ENCODE measurements around the gene TNS1. TPM values are rescaled to one million over a fixed set of nuclear protein-coding genes. Genes with fewer than 3 reads are reported as not detected.
A peak's percentile ranks its signal among the peaks of the same experiment; 100 is the strongest.

TNS1 gene
- total RNA-seq, 1 donor from 2014 or later: 196 TPM

DNA sequence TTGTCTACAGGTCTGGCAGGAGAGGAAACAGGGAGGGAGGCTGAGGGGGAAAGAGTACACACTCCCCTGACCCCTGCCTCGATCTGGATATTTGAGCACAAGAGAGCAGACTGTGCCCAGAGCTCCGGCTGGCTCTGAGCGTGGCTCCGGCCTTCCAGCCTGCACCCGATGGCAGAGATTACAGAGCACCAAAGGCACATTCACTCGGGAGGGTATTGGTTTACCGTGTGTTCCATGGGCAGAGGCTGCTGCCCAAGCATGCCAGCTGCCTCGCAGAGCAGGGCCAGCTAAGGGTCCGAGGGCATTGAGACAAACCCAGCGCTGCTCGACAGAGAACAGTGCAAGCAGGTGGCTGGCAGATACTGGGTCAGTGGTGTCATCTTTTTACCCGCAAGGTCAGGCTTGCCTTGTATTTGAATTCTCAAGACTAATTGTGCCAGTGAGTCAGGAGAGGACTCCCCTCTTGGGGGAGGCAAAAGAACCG is 132.2 kb downstream of the TNS1 start:
- peak; percentile 69 for DNase-seq

DNA sequence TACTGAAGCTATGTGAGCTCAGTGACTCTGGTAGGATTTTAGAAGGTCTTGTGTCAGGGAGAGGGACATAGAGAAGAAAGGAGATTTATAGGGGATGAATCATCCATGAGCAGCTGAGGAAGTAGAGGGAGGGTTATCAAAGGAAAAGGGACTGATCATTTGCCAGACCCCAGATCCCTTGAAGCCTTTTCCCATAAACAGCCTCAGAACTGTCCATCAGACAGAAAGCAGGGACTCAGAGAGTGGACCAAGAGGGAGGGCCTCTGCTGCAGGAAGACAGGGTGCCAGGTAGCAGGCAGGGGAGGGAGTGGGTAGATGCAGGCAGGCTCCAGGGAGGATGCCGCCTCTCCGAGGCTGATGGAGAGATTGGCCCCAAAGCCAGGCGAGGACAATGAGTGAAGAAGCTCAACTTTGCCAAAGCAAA is 133.9 kb downstream of the TNS1 start:
- DNase-seq: peak; percentile 48

DNA sequence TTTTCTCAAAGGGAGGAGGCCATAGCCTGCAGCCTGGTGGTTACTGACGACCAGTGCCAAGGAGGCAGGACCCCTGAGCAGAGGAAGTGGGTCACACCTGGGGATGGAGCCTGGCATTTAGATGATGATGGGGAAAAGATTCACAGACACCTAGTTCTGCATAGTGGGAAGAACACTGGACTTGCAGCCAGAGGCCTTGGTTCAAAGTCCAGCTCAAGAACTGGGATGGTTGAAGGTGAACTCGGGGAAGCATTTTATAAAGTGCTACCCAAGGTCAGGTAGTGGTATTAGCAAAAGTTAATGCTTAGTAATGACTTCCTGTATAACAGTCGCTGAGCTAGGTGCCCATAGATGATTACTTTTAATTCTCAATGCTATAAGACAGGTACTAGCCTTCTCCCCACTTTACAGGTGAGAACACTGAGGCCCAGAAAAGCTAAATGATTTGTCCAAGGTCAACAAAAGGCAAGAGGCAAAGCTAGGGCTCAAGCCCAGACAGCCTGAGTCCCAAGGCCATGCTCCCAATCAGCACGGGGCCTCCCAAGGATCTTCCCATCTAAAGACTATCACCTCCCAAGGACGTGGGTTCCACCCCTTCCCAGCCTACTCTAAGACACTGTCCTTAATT is 134.4 kb downstream of the TNS1 start:
- DNase-seq: no peak

DNA sequence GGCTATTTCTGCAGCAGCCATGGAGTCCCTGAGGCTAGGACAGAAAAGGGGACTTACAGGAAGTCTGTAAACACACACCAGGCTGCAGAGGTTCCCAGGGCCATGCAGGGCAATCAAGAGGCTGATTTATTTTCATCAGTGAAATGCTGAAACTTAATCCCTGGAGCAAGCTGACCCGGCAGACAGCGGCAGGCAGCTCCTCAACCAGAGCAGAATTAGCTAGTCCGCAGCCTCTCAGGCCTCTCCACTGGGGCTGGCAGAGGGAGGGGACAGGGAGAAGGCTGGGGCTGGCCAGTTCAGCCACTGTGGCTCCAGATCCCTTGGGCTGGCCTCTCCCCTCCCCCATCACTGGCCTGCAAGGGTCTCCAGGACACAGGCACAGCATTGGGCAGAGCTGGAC is 136.3 kb downstream of the TNS1 start:
- peak; percentile 63 for DNase-seq

DNA sequence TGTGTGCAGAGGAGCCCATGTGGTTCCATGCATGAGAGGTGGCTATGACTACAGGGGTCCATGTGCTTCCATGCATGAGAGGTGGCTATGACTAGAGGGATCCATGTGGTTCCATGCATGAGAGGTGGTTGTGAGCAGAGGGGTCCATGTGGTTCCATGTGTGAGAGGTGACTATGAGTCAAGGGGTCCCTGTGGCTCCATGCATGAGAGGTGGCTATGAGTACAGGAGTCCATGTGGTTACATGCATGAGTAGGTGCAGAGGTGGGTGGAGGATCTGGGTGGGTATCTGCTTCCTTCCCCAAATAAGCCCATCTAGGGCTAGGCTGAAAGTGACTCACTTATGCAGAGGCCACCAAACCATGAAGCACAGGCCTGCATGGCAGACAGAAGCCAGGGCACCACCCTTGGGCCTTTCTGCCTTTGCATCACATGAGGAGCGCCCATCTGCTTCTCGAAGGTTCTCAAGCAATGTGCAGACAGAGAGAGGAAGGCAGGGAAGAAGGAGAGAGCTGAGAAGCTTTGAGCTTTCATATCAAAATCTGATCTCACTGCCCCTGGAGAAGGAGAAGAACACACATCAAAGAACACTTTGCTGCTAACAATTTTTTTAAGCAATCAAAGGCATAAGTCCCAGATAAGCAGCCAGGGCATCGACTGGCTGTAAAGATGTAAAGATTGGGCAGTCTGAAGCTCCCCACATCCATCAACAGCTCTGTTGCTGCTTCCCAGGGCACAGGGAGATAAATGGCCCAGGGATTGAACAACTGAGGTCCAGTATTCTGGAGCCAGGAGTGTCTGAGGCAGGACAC is 137.6 kb downstream of the TNS1 start:
- DNase-seq: no peak

DNA sequence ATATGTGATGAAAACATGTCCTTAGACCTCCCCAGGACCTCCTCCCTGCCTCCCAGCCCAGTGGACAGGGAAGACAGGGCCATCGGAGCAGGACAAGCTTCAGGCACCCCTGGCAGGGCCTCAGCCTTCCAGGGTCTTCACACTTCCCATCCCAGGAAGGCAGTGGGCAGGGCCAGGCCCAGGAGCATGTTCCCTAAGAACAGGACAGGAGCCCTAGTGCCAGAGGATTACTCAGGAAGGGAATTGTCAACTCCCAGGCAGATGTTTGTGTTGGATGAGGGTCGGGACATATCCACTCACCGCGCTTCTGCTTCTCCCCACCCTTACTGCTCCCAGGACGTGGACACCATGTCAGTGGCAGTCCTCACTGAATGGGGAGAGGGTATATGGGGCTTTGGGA is 138.9 kb downstream of the TNS1 start:
- peak; percentile 59 for DNase-seq

DNA sequence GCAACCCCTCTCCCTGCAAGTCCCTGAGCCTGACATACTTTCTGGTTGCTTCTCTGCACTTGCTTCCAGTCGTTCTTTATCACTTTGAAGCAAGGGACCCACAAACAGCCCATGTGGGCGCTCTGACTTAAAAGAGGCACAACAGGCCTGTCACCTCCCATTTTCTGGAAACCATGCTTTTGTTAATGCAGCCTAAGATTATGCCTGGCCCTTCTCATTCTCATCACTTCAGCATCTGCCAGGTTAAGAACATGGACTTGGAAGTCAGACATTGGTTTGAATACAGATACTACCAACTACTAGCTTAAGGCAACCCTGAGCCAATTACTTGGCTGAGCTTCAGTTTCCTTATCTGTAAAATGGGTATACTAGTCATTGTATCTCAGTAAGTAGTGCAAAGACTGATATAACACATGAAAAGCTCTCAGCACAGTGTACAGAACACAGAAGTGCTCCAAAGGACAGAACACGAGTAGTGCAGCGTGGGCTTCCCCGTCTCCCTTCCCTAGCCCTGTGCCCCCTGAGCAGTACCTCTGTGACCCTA is 141.4 kb downstream of the TNS1 start:
- DNase-seq: no peak

DNA sequence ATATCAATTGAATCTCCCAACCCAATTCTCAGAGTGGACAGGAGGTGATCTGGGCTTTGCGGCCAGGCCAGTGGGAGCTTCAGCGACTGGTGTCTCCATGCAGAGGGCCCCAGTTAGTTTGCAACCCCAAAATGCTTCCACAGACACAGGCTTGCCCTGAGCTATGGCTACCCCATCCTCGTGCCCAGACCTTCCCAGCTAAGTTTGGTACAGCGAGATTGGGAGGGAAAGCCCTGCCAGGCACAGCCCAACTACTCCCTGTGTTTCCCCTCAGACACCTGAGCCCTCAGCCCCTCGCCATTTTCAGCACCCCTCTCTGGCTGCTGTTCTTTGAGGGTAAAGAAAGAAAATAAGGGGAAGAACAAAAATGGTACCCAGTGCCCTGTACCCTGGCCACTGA is 142.9 kb downstream of the TNS1 start:
- DNase-seq: no peak

DNA sequence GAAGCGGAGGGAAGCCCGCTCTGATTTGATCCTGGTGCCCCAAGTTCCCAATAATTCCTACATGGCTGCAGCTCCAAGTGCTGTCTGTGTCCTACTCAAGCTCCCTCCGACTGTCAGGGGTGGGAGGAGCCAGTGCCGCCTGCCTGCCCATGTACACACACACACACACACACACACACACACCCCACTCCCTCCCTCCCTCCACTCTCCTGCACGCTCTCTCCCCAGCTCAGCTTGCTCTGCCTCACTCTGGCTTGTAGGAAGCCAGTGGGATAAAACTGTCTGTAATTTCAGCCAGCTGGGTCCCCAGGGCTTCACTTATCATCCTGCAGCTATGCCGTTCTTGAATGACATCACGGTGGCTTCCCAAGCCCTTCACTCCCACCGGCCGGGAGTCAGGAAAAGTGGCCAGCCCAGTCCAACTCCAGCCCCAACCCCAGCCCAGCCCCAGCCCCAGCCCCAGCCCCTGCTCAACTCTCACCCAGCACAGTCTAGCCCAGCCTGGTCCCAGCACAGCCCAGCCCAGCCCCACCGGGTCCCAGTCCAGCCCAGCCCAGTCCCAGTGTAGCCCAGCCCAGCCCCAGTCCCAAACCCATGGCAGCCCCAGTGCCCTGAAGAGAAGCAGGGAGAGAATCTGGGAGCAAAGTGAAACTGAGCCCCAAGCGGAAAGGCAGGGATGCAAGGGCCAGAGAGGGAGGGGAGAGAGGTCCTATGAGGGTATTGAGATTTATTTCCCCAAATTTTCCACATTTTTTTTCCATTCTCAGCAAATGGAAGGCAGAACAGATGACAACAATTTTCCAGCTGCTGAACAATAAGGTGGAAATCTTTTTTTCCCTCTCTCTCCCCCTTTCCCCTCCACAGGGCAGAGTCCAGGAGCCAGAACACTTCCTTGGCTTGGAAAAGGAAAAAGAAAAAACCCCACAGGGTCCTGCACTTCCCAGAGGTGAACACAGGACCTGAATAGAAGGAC is 144.0 kb downstream of the TNS1 start:
- DNase-seq: peak; percentile 97

DNA sequence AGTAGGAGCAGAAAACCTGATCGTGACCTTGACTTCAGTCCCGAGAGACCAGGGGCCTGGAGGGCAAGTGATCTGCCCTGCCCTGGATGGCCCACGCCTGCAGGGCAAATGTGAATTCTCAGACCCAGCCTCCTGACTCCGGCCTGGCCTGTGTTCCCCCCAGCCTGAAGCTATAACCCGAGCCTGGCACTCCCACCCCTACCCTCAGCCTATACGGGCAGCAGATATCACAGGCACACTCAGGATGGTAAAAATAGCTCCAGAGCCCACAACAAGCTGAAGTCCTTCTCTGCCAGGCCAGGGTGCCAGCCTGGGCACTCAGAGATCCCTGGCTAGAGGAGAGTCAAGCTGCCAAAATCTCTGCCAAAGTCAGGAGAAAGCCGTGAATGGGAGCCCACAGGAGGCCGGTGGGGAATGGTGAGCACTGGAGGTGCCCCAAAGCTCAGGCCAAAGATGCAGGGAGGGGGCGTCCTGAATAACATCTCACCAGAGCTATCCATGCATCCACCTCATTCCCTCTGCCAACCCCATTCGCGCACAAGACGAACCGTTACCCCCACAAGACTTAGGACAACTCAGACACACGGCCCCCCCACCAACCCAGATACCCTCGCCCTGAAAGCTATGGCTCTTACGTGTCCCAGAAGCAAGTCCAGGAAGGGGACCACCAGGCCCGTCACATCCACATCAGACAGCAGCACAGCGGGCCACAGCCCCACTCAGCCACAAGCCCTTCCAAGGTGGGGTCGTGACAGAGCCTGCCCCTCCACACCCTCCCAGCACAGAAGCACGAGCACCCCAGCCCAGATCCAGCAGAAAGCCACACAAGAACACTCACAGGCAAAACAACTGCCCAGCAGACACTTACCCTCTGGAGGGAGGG is 144.9 kb downstream of the TNS1 start:
- DNase-seq: peak; percentile 67

DNA sequence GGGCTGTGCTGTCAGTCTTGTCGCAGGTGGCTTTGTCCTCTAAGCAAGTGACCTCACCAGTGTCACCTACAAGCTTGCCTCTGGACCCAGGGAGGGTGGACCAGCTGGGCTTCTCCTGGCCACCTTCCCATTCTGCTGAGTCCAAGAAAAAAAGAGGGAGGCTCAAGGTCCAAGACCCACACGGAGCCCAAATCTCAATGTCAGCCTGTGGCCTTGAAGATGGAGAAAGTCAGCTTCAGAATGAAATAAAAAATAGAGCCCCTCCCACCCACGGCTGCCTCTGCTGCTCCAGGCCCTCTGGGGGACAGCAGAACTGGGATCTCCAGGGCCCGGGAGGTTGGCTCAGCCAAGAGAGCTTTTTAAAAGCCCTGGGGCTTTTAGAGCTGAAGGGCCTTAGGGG is 145.9 kb downstream of the TNS1 start:
- DNase-seq: no peak

DNA sequence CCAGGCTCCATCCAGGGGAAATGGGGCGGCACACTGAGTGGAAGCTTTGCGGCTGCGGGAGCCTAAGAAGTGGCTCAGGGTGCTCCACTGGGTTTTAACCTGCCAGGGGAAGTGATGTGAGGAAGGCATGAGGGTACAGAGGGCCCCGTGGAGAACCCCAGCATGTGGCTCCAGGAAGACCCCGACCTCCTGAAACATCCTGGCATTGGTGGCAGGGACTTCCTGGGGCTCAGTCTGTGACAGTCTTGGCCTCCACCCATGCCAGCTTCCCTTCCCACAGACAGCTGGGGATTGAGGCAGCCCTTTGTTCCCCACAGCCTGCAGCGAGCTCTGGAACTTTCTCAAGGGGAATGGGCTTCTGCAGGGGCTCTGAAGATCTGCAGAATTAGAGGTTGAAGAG is 146.6 kb downstream of the TNS1 start:
- DNase-seq: no peak

DNA sequence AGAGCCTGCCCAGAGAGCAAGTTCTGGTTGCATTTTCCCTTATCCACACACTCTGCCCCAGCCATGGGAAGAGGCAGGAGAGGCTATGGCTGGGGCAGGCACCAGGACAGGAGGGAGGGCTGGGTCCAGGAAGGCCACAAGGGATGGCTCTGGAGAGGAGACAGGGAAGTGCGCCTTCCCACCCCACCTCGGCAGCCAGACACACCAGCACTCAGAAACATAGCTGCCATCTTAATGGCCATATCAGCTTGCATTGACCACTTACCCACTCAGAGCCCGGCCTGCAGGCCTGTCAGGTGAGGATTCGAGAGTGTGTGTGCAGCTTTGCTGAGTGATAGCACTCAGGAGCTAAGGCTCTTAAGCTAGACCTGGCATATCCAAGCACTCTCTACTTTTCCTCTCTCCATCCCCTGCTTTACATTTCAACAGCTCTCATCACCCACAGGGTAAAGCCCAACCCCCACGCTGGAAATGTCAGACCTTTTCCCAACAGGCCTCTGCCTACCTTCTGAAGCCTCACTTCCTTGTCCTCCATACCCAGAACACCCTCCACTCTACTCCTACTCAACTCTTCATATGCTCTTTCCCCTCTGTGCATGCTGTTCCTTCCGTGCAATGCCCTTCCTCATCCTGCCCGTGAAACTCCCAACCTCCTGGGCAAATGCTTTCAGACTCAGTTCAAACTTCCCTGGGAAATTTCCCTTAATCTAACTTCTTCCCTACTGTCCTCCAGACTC is 147.9 kb downstream of the TNS1 start:
- DNase-seq: no peak

DNA sequence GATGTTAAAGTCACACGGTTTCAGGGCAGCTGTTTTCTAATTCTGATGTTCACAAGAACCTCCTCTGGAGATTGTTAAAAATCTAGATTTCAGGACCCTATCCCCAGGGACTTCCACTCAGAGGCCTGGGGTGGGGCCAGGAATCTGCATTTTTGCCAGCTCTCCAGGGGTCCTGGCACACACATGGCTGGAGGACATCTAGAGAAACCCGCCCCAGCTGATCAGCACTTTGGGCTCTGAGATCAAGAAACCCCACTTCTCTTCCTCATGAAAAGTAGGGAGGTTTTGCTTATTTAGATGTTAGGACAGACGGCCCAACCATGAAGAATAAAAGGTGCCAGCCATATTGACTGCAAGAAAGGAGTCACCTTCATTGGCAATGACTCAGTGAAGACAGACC is 148.8 kb downstream of the TNS1 start:
- DNase-seq: no peak

DNA sequence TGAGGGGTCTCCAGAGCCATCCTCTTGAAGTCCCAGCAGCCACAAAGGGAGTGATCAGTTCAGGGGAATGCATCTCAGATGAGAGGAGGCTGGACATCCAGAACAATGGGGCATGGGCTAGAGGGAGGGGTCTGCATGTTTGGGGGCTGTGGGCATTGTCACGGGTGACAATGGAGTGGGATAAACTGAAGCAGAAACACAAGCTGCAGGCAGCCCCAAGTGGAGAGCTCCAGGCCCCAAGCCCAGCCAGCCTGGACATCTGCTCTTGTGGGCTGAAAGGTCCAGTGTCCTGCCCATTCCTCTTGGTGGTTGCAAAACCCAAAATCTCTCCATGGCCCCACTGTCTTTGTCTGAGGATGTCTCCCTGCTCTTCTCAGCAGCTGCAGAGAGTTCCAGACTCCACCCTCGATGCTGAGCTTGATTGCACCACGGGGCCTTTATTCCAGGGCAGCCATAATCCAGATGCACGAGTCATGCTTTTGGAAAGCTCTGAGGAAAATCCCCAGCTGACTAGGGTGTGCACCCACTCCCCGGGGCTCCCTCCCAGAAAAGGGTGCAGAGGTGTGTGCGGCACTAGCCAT is 149.4 kb downstream of the TNS1 start:
- DNase-seq: peak; percentile 59

DNA sequence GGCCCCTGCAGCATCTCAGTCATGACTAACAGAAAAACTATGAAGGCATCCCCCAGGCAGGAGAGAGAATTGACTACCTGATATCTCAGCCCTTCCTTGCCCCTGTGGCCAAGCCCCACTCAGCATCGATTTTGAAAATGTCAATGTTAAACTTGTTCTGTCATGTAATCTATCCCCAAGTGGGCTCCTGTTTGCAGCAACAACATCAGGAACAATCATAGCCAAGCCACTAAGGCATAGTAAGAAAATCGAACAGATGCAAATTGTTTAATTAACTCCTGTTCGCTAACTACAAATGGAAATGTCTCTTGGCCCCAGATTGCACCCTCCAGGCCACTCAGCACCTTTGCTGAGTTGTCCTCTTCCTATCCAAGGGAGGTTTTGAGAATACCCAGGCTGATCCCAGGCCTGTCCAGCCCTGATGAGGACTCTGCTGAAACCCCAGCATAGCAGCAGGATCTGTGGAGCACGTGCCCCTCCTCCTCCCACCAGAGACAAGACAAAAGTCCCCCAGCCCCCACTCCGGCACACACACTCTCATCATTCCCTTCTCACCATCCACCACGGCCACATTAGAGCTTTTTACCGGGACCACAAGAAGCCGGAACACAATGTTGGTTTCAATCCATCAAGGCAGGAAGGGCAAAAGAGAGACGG is 150.1 kb downstream of the TNS1 start:
- no peak for DNase-seq

DNA sequence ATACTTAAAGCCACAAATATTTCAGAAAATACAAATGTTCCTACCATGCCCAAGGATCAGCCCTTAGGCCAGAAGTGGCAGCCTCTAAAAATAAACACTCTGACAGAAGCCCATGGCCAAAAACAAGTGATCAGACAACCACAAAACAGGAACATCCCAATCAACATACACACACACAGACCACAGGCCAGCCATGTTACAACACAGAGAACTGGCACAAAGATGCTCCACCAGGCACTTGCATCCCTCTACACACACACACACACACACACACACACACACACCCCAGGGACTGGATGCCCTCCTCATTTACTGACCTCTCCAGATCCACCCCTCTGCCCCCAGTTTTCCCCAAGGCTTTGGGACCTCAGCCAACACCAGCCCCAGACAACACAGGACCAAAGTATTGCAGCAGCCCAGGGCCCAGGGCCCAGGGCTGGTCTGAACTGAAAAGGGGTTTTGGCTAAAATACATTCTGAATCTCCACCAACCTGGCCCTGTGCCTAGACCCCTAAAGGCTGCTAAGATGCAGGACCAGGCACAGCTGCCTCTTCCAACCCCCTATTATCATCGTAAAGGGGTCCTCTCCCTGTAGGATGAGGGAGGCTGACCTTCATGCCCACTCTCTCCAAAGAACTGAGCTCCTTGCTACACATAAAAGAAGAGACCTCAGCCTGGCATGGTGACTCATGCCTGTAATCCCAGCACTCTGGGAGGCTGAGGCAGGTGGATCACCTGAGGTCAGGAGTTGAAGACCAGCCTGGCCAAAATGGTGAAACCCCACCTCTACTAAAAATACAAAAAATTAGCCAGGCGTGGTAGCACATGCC is 151.4 kb downstream of the TNS1 start:
- DNase-seq: peak; percentile 28

DNA sequence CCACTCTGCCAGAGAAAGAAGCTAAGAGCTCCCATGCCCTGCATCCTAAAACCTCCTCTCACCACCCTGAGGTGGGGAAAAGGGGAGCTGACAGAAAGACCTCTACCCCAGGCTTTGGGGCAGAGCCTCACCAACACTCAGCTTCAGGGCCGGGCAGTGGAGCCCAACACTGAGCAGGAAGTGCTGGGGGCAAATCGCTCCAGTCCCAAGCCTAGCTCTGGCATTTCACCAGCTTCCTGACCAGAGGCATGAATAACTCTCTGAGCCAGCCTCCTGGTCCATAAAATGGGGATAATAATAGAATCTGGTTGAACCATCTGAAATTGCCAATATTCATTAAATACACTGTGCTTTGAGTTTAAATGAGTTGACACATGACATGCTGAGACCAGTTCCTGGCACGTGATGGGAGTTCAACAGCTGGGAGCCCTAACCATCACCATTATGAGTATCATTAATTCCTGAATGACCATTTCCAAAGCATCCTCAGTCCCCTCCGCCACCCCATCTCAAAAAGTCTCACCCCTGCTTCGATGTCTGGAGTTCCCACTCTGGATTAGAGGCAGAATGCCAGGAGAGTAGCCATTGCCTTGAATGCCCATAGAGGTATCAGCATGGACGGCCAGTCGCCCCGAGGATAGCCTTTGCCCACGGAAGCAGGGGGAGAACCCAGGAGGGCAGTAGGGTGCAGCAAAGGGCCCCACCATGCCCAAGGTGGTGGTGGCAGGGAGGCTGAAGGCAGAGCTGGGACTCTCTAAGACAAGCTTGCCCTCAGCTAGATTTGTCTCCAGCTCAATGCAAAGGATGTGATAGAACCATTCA is 153.4 kb downstream of the TNS1 start:
- no peak for DNase-seq

Data from tongue (tissue), 2 donors.